ENCODE measurements around the gene OMD. TPM values are rescaled to one million over a fixed set of nuclear protein-coding genes. Genes with fewer than 3 reads are reported as not detected.

OMD gene
- total and polyA plus RNA-seq, 2 of the 8 experiments (the other 6 are each of a cell fraction or from before 2014, with no cell fraction given), result not detected

DNA sequence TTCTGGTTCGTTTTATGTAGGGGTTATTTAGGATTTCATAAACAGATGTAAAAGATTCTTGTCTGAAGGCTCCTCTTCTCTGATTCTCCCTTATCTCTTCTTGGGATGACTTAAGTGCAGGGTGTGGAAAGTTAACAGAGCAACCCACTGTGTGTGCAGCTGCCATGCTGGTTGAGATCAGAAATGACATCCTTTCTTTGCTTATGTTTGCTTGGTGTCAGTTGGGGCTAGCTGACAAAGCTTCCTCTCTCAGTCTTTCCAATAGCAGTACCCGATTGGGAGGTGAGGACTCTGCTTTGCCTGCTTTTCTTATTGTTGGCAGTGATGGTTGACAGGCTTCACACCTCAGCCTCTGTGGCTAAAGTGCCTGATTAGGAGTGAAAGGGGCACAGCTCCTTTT lies 46.4 kb downstream of the OMD start:
- Histone ChIP-seq H2BK120ac (replicated peaks; ENCODE audit: low read depth, low read length) (no peak overlapping the region), H3K56ac (replicated peaks; ENCODE audit: insufficient read length, low read depth, low read length) (no peak overlapping the region), H3K14ac (ENCODE audit: insufficient read length) (no peak overlapping the region), H3K9ac (replicated peaks in 1 of 4; ENCODE audit: extremely low read depth in 1 of 4, low read depth in 3 of 4, low read length in 3 of 4) (no peak overlapping the region), H4K5ac (ENCODE audit: insufficient read length, low read depth, low read length) (no peak overlapping the region), H3K27ac (ENCODE audit: low read depth, low read length) (no peak overlapping the region), H3K4me3 (ENCODE audit: extremely low read depth in 1 of 4, insufficient read depth in 2 of 4, low read depth in 3 of 4, low read length in 4 of 4) (no peak overlapping the region), H3K9me3 (ENCODE audit: insufficient read depth in 2 of 2, low read depth in 1 of 2, low read length in 1 of 2) (no peaks in the 10 kb centered on the region), H3K18ac (ENCODE audit: extremely low read depth, low read length) (no peak overlapping the region), H2BK5ac (ENCODE audit: low read depth, low read length) (no peak overlapping the region), H2BK15ac (ENCODE audit: low read length) (no peak overlapping the region), H2BK12ac (ENCODE audit: low read depth, low read length) (no peak overlapping the region), H4K8ac (ENCODE audit: extremely low read depth, insufficient read depth, low read length) (no peak overlapping the region), H4K20me1 (replicated peaks in 1 of 2; ENCODE audit: control insufficient read depth in 1 of 2, insufficient read depth in 2 of 2, low read length in 2 of 2) (no peaks in the 10 kb centered on the region), H3K4me2 (ENCODE audit: insufficient read depth in 1 of 2, low read depth in 2 of 2, low read length in 2 of 2) (no peak overlapping the region), H2AFZ (ENCODE audit: low read length) (no peak overlapping the region), H3K27me3 (replicated peaks in 1 of 4; ENCODE audit: control insufficient read depth in 3 of 4, extremely low read depth in 1 of 4, insufficient read depth in 3 of 4, low read length in 3 of 4) (no peaks in the 10 kb centered on the region), H2BK20ac (ENCODE audit: low read length) (no peak overlapping the region), H3K23ac (ENCODE audit: insufficient read length) (no peak overlapping the region), H3K79me1 (ENCODE audit: low read depth, low read length) (no peaks in the 10 kb centered on the region), H3K4ac (replicated peaks; ENCODE audit: insufficient read length, low read depth, low read length) (no peak overlapping the region), H3K36me3 (ENCODE audit: control insufficient read depth in 2 of 4, insufficient read depth in 4 of 4, low read length in 3 of 4) (no peaks in the 10 kb centered on the region), H2AK5ac (ENCODE audit: low read depth, low read length) (no peak overlapping the region), H3K23me2 (ENCODE audit: low read depth, low read length) (no peaks in the 10 kb centered on the region), H4K91ac (replicated peaks; ENCODE audit: insufficient read length, low read length) (no peak overlapping the region), H3K4me1 (replicated peaks in 1 of 4; ENCODE audit: control insufficient read depth in 3 of 4, insufficient read depth in 4 of 4, low read length in 3 of 4) (peaks cover 0 to 8% (median 3%) of the 10 kb centered on the region in 4 experiments; a peak in 3 of 7 replicates), H3K79me2 (ENCODE audit: control insufficient read depth in 1 of 2, insufficient read depth in 2 of 2, low read length in 2 of 2) (no peaks in the 10 kb centered on the region)
- ChIA-PET POLR2A (ENCODE audit: partially characterized antibody) (interaction anchor here (1.2 to 1.3 kb wide), 2 partner anchors 9 to 11 kb away, joined by 3 read pairs; no protein-coding TSS in a partner anchor), CTCF (ENCODE audit: partially characterized antibody) (no interaction called here)
- no peak for TF ChIP-seq POU5F1 (IDR thresholded peaks at IDR 0.05; ENCODE audit: low read depth, low read length)
- TF ChIP-seq SIN3A (conservative IDR thresholded peaks at IDR 0.05 in 1 of 2, IDR thresholded peaks at IDR 0.05 in 1 of 2; ENCODE audit: low read depth in 1 of 2, low read length in 2 of 2), result no peak
- no peak for TF ChIP-seq CHD1 (IDR thresholded peaks at IDR 0.05; ENCODE audit: low read depth, low read length)
- no peak for TF ChIP-seq SRF (IDR thresholded peaks at IDR 0.05; ENCODE audit: low read depth, low read length)
- TF ChIP-seq ATF2 (IDR thresholded peaks at IDR 0.05; ENCODE audit: low read length), result no peak
- TF ChIP-seq HDAC2 (IDR thresholded peaks at IDR 0.05; ENCODE audit: borderline replicate concordance in 1 of 2, low read depth in 2 of 2, low read length in 2 of 2), result no peak
- TF ChIP-seq SIX5 (IDR thresholded peaks at IDR 0.05; ENCODE audit: low read depth, low read length), result no peak
- TF ChIP-seq TAF1 (IDR thresholded peaks at IDR 0.05; ENCODE audit: low read depth, low read length), result no peak
- TF ChIP-seq NRF1 (IDR thresholded peaks at IDR 0.05; ENCODE audit: low read depth, low read length), result no peak
- no peak for TF ChIP-seq BRCA1 (IDR thresholded peaks at IDR 0.05; ENCODE audit: low read depth, low read length)
- no peak for TF ChIP-seq POLR2AphosphoS5 (IDR thresholded peaks at IDR 0.05; ENCODE audit: low read depth, low read length)
- TF ChIP-seq RXRA (IDR thresholded peaks at IDR 0.05; ENCODE audit: insufficient read depth, low read depth, low read length), result no peak
- 92% methylated on average over 2 of the region's 2 CpGs; no CpG with 5 or more reads in 1 of the 2 experiments for WGBS, 2 experiments (ENCODE audit: extremely low coverage in 1 of 2, insufficient coverage in 1 of 2, insufficient read length in 1 of 2, insufficient replicate concordance in 2 of 2, low coverage in 1 of 2, low lambda C conversion rate in 2 of 2, missing lambda C conversion rate in 1 of 2)
- DNase-seq (ENCODE audit: low read depth in 1 of 2, low spot score in 2 of 2), result no peak
- no peak for FAIRE-seq

All from H1 (cell line).